Measurements from ENCODE around the gene ZNF594.
"Not testable (repeated sequence)": the region's sequence is repeated elsewhere in the genome, so short reads cannot be mapped to it uniquely, and the experiment has no call there.

- TF ChIP-seq EP300, CTCF (IDR thresholded peaks at IDR 0.05): not testable (repeated sequence)
Measured at GRCh38 chr17:5137511-5138197, 54.0 kb downstream of the ZNF594 start.

All from suprapubic skin (tissue), 3 donors.